HG03571 (cell line): ENCODE measurements around the gene DLGAP1.

Source experiments
- ATAC-seq: cut with Tn5 transposase; IDR thresholded peaks from one replicate; pipeline ENCODE4 v1.9.1; 2021; ENCODE audit not compliant: unreplicated experiment

DLGAP1 gene

GRCh38 chr18:3578621-3579020 lies 876.5 kb downstream of the DLGAP1 start:
- no peak for ATAC-seq

DNA sequence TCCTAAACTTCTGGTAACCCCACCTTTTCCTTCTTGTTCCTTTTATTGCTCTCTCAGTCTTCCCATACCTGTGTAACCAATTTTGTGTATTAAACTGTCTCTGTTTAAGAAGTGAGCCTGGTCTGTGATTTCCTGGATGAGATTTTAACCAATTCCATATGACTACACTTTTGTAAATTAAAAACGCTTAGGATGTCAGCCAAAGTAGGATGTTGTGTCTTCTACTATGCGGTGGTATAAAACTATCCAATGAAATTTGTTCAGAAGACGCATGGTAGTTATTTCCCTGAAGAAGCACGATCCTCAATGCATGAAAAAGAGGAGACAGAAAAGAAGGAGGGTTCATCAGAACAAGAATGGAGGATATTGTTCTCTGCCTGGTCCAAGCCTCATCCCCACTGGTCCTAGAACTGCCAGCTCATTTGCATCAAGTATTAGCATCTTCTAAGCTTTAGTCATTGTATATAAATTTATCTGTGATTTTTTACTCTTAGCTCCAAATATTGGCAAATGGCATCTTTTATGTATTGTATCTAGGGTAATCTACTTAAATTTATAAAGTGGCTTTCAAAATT lies 877.7 kb downstream of the DLGAP1 start:
- no peak for ATAC-seq

GRCh38 chr18:3572761-3573160 lies 882.3 kb downstream of the DLGAP1 start:
- ATAC-seq = no peak

- no peak for ATAC-seq
Measured at GRCh38 chr18:3566851-3567250, 888.3 kb downstream of the DLGAP1 start.

- no peak for ATAC-seq
Measured at GRCh38 chr18:3560755-3561154, 894.4 kb downstream of the DLGAP1 start.

GRCh38 chr18:3554811-3555427 lies 900.2 kb downstream of the DLGAP1 start:
- ATAC-seq = no peak

DNA sequence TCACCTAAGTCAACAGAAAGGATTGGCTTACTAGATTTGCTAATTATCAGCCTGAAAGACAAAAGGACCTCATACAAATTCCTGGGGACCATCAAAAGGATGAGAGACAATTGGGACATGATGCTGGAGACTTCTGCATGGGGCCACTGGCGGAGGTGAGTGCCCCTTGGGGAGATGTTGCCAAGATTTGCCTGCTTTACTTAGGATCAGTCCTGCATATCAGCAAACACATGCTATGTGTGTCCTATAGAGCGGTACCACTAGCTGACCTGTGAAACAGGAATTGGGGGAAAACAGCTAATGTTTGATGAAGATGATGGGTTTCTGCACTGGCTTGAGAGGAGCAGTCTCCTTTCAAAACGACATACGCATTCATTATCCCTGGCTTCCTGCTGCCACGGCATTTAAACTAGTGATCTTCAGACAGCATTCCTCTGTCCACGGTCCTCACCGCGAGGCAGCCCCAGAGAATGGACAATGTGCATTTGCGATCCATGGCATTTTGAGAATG lies 901.0 kb downstream of the DLGAP1 start:
- ATAC-seq = no peak

- ATAC-seq = no peak
Measured at GRCh38 chr18:3552305-3552704, 902.8 kb downstream of the DLGAP1 start.

DNA sequence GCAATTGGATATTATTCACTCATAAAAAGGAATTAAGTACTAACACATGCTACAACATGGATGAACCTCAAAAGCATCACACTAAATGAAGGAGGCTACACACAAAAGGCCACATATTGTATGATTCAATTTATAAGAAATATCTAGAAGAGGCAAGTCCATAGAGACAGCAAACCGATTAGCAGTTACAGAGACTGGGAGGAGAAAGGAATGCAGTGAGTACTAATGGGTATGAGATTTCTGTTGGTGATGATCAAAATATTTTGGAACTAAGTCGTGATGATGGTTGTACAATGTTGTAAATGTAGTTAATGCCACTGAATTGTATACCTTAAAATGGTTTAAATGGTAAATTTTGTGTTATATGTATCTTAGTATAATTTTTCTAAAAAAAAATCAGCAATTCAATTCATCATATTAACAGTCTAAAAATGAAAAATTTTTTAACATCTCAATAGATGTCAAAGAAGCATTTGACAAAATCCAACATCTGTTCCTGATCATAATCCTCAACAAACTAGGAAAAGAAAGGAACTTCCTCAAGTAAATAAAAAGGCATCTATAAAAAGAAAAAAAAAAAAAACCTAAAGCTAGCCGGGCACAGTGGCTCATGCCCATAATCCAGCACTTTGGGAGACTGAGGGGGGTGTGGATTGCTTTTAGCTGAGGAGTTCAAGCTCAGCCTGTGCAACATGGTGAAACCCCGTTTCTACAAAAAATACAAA lies 907.1 kb downstream of the DLGAP1 start:
- ATAC-seq = no peak

DNA sequence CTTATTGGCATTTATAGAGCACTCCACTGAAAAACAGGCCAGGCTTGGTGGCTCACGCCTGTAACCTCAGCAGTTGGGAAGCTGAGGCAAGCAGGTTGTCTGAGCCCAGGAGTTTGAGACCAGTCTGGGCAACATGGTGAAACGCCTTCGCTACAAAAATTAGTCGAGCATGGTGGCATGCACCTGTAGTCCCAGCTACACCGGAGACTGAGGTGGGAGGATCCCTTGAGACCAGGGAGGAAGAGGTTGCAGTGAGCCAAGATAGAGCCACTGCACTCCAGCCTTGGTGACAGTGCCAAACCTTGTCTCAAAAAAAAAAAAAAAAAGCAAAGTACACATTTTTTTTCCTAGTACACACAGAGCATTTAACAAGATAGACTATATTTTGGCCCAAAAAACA lies 909.0 kb downstream of the DLGAP1 start:
- ATAC-seq = no peak

DNA sequence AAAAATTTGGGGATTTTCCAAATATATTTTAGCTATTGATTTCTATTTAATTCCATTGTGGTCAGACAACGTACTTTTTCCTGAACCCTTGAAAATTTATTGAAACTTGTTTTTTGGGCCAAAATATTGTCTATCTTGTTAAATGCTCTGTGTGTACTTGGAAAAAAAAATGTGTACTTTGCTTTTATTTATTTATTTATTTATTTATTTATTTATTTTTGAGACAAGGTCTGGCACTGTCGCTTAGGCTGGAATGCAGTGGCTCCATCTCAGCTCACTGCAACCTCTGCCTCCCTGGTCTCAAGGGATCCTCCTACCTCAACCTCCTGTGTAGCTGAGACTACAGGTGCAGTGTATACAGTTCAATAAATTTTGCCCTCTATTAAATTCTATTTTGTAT lies 910.6 kb downstream of the DLGAP1 start:
- no peak for ATAC-seq

DNA sequence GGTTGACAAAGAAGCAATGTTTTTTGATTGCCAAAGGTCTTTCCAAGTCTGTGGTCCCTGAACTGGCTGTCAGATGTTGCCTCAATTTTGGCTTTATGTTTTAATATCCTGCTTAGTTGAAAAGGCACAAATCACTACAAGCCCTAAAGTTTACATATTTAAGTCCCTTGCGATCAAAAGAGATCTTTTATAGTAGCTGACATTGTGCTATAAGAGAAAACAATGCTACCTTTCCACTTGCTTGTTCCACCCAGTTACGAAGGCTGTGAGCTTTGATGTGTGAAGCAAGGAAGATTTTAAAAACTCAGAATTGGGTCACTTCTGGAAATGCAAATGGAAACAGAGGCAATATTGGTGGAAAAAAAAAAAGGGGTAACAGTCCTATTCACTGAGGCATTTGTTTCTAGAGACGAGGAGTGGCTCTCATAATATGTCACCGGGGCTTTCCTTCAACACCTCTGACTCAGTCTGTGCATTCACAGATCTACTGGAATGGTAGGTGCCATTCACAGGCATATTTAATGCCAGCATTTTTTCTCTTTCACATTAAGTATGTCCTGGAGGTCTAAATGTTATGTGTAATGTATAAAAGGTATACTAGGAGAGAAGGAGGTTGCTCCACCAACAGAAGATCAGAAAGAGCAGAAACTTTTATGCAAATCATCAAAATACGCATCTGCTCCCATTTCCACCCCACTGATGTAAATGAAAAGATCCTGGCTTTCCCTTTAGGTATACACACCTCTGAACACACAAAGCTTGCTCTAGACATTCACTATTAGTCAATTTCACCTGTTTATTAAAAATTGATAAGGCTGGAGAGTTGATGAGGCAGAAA lies 913.3 kb downstream of the DLGAP1 start:
- no peak for ATAC-seq

- ATAC-seq = no peak
Measured at GRCh38 chr18:3540805-3541548, 914.1 kb downstream of the DLGAP1 start.

GRCh38 chr18:3538954-3539617 lies 916.0 kb downstream of the DLGAP1 start:
- no peak for ATAC-seq

DNA sequence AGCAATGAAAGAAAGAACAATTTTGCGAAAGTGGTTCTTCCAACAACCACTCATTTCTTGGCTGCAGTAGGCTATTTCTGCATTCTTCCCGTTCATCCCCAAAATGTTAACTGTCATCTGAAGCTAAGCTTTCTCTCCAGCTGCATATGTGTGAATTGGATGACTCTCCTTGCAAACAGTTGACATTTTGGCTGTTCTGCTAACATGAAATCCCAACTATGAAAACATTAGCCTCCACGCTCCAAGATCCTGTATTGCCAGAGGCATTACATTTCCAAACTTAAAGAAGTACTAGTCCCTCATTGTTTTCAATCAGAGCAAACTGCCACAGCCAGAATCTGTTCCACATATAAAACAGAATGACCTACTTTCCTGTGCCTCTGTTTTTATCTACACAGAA lies 916.7 kb downstream of the DLGAP1 start:
- no peak for ATAC-seq

- no peak for ATAC-seq
Measured at GRCh38 chr18:3530807-3531206, 924.3 kb downstream of the DLGAP1 start.

GRCh38 chr18:3529601-3530000 lies 925.5 kb downstream of the DLGAP1 start:
- ATAC-seq = no peak

DNA sequence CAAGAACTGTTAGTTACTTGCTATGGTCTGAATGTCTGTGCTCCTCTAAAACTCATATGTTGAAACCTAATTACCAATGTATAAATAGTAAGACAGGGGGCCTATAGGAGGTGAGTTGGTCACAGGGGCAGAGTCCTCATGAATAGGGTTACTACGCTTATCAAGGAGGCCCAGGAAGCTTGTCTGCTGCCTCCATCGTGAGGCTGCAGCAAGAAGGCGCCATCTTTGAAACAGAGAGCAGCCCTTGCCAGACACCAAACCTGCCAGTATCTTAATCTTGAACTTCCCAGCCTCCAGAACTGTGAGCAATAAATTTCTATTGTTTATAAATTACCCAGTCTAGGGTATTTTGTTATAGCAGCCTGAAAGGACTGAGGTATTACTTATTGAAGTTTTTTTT lies 926.0 kb downstream of the DLGAP1 start:
- ATAC-seq = no peak

GRCh38 chr18:3528231-3528630 lies 926.9 kb downstream of the DLGAP1 start:
- no peak for ATAC-seq
